AG09319 (cell line): ENCODE measurements around the gene ZNF155.
"Not testable (repeated sequence)": the region's sequence is repeated elsewhere in the genome, so short reads cannot be mapped to it uniquely, and the experiment has no call there.

Experiments
- DNase-seq: peaks from one replicate; pipeline ENCODE4 v3.0.0-alpha.2; 2010; ENCODE audit warnings: low read depth; ENCODE audit errors: extremely low read depth
- TF ChIP-seq, protein P1 (sequence below): IDR thresholded peaks from 2 replicates; pipeline ENCODE4 v1.5.1; 2011; ENCODE audit warnings: low read depth, mild to moderate bottlenecking, inconsistent platforms, low read length, moderate library complexity

The ZNF155 gene

DNA sequence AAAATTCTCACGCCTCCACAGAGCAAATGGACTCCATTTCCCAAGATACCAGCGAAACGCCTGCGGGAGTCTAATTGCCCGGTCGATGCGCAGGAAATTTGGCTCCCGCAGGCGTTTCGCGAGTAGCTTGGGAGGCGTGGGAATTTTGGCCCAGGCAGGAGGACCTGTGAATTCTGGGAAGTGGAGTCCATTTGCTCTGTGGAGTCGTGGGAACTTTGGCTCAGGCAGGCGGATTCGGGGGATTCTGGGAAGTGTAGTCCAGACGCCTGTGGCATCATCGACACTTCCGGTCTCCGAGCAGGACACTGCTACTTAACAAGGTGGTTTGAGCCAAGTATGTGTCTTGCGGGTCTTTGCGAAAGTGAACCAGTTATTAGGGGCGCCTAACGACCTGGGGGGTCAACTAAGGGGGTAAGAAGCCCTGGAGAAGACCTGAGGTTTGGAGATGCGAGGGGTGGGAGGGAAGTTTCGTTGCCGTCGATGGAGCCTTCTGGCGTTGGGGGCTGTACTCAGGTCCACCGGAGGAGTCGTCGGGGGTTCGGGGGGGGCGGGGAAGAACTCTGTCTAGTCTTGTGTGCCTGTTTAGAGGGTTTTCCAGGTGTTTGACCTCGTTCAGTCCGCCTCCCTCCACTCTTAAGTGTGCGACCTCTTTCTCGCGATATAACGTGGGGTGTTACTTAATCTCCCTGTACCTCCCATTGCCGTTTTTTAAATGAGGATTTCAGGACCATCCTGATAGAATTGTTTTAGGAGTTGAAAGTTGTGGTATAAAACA lies at the start of gene ZNF155:
TSS of gene ZNF155 (plus strand) at position 277 of the 775 bp plus-strand sequence. CDS start 4,356 bp downstream, outside the sequence.
- DNase-seq = peak; percentile 91
- TF ChIP-seq, protein P1, sequence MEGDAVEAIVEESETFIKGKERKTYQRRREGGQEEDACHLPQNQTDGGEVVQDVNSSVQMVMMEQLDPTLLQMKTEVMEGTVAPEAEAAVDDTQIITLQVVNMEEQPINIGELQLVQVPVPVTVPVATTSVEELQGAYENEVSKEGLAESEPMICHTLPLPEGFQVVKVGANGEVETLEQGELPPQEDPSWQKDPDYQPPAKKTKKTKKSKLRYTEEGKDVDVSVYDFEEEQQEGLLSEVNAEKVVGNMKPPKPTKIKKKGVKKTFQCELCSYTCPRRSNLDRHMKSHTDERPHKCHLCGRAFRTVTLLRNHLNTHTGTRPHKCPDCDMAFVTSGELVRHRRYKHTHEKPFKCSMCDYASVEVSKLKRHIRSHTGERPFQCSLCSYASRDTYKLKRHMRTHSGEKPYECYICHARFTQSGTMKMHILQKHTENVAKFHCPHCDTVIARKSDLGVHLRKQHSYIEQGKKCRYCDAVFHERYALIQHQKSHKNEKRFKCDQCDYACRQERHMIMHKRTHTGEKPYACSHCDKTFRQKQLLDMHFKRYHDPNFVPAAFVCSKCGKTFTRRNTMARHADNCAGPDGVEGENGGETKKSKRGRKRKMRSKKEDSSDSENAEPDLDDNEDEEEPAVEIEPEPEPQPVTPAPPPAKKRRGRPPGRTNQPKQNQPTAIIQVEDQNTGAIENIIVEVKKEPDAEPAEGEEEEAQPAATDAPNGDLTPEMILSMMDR = no peak

- DNase-seq = peak; percentile 56
- TF ChIP-seq, protein P1 = no peak; the same call in 1 of the 2 replicates
Observed at GRCh38 chr19:43934985-43935708, 48.8 kb upstream of the ZNF155 start, which contains the start of gene ZNF45. ZNF45 (minus strand) TSS chr19:43935282; CDS start chr19:43922185, 13,097 bp downstream.

DNA sequence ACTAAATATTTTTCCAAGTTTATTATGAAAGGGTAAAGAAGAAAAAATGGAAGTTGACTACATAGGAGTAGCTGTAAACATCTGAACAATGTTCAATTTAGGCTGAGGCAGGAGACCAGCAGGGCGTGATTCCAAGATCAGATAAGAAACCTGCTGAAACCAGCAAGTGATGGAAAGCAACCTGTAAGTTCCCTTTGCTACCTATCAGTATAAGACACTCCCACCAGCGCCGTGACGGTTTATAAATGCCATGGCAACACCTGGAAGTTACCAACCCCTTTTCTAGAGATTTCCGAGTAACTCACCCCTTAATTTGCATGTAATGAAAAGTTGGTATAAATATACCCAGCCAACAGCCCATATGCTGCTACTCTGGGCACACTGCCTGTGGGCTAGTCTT lies 47.8 kb upstream of the ZNF155 start:
- TF ChIP-seq, protein P1 = no peak

GRCh38 chr19:43939557-43940260 lies 44.3 kb upstream of the ZNF155 start:
- TF ChIP-seq, protein P1 = no peak
- no peak for DNase-seq

More for the DNA sequence above, 47.8 kb upstream of the ZNF155 start:
- no peak for DNase-seq

GRCh38 chr19:43940719-43941118 lies 43.3 kb upstream of the ZNF155 start:
- TF ChIP-seq, protein P1 = no peak
- DNase-seq = no peak

- TF ChIP-seq, protein P1 = no peak
- DNase-seq = no peak
Observed at GRCh38 chr19:43941209-43941608, 42.8 kb upstream of the ZNF155 start.

DNA sequence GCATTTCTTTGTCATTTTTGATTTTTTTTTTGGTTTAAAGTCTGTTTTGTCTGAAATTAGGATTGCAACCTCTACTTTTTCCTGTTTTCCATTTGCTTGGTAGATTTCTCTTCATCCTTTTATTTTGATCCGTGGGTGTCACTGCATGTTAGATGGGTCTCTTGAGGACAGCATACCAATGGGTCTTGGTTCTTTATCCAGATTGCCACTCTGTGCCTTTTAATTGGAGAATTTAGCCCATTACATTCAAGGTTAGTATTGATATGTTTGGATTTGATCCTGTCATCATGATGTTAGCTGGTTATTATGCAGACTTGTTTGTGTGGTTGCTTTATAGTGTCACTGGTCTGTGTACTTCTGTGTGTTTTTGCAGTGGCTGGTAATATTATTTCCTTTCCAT lies 36.6 kb upstream of the ZNF155 start:
- not testable (repeated sequence) for DNase-seq

DNA sequence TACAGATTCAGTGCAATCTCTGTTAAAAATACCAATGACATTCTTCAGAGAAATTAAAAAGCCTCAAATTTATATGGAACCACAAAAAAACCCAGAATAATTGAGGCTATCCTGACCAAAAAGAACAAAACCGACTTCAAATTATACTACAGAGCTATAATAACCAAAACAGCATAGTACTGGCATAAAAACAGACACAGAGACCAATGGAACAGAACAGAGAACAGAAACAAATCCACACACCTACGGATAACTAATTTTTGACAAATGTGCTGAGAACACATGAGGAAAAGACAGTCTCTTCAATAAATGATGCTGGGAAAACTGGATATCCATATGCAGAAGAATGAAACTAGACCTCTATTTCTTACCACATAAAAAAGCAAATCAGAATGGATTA lies 34.2 kb upstream of the ZNF155 start:
- not testable (repeated sequence) for DNase-seq
